ENCODE data around the gene VPREB3. TPM values are rescaled to one million over a fixed set of nuclear protein-coding genes. Genes with fewer than 3 reads are reported as not detected.

The VPREB3 gene
- total RNA-seq, 1 experiment from 2014 or later = not detected

DNA sequence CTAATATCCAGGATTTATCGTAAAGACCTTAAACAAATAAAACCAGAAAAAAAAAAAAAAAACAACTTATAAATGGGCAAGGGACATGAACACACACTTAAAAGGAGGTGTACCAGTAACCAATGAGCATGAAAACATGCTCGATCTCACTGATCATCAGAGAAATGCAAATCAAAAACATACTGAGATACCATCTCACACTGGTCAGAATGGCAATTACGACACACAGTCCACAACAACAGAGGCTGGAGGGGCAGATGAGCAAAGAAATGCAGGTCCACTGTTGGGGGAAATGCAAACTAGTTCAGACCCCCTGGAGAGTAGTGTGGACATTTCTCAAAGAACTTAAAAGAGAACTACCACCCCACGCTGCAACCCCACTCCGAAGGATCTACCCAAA is 50.2 kb downstream of the VPREB3 start:
- H3K9me3 ChIP-seq = no peaks in the 10 kb centered on the region
- no peak overlapping the region for H3K4me3 ChIP-seq (ENCODE audit: low read depth, low read length)
- no peak for DNase-seq
- Mint-ChIP-seq H3K4me1 (ENCODE audit: low read depth, unreplicated experiment) (no peaks in the 10 kb centered on the region), H3K9me3 (ENCODE audit: unreplicated experiment) (no peaks in the 10 kb centered on the region), H3K27me3 (ENCODE audit: insufficient read depth, unreplicated experiment) (no peaks in the 10 kb centered on the region), H3K4me3 (ENCODE audit: unreplicated experiment) (no peak overlapping the region), H3K36me3 (ENCODE audit: insufficient read depth, unreplicated experiment) (peaks cover 65% of the 10 kb centered on the region), H3K27ac (ENCODE audit: unreplicated experiment) (no peak overlapping the region)
- no peaks in the 10 kb centered on the region for H3K36me3 ChIP-seq (ENCODE audit: control insufficient read depth, insufficient read depth, low read length)
- POLR2A ChIA-PET = no interaction called here
- no peaks in the 10 kb centered on the region for H3K27me3 ChIP-seq (replicated peaks; ENCODE audit: control insufficient read depth, insufficient read depth, low read length)
- CTCF ChIA-PET = no interaction called here
- BruUV-seq (replicated peaks) = no TSS peak
- H3K4me1 ChIP-seq = no peaks in the 10 kb centered on the region
- TF ChIP-seq CTCF (IDR thresholded peaks at IDR 0.05; ENCODE audit: insufficient read depth in 1 of 2, low read depth in 1 of 2, low read length in 1 of 2, severe bottlenecking in 1 of 2, unreplicated experiment in 1 of 2) = no peak
- intact Hi-C loops (cut with micrococcal nuclease; ENCODE audit: unreplicated experiment) = no loop called here

Other genes starting within 250 kb of the VPREB3 start
- gene IGLL1, start 174.1 kb downstream of the VPREB3 start, total RNA-seq (2022) = not detected in 2 replicates
- 4.7 and 4.8 TPM in 2 replicates for gene DRICH1, start 122.1 kb downstream of the VPREB3 start, total RNA-seq (2022)
- not detected in 2 replicates for gene RGL4, start 63.4 kb downstream of the VPREB3 start, total RNA-seq (2022)
- 5.4 and 5.8 TPM in 2 replicates for gene ZNF70, start 3.3 kb downstream of the VPREB3 start, total RNA-seq (2022)
- gene C22orf15, start 8.6 kb upstream of the VPREB3 start, total RNA-seq (2022) = not detected in 2 replicates
- 178 and 189 TPM in 2 replicates for gene CHCHD10, start 13.5 kb upstream of the VPREB3 start, total RNA-seq (2022)
- gene MMP11, start 18.4 kb upstream of the VPREB3 start, total RNA-seq (2022) = 11.3 and 11.6 TPM in 2 replicates
- gene SMARCB1, start 32.5 kb upstream of the VPREB3 start, total RNA-seq (2022) = 154 and 157 TPM in 2 replicates
- gene DERL3, start 84.6 kb upstream of the VPREB3 start, total RNA-seq (2022) = 4.4 and 5.4 TPM in 2 replicates
- gene SLC2A11, start 103.5 kb upstream of the VPREB3 start, total RNA-seq (2022) = 29.5 and 32.4 TPM in 2 replicates
- gene MIF, start 140.0 kb upstream of the VPREB3 start, total RNA-seq (2022) = 762 and 795 TPM in 2 replicates
- gene GSTT2B, start 206.8 kb upstream of the VPREB3 start, total RNA-seq (2022) = 9.0 and 9.6 TPM in 2 replicates
- gene DDTL, start 212.5 kb upstream of the VPREB3 start, total RNA-seq (2022) = 4.1 and 6.2 TPM in 2 replicates
- gene DDT, start 220.0 kb upstream of the VPREB3 start, total RNA-seq (2022) = 121 and 123 TPM in 2 replicates
- gene GSTT2, start 225.7 kb upstream of the VPREB3 start, total RNA-seq (2022) = 0.82 and 1.0 TPM in 2 replicates